Measurements from ENCODE around the gene ZNF607.
A peak's percentile ranks its signal among the peaks of the same experiment; 100 is the strongest.
"Not testable (repeated sequence)": the region's sequence is repeated elsewhere in the genome, so short reads cannot be mapped to it uniquely, and the experiment has no call there.

ZNF607 gene

GRCh38 chr19:37695144-37695899 lies 24.2 kb downstream of the ZNF607 start:
- Histone ChIP-seq H3K9ac (ENCODE audit: low read length) (no peak overlapping the region), H3K4me3 (ENCODE audit: low read depth, low read length) (no peak overlapping the region), H3K9me3 (ENCODE audit: control insufficient read depth, insufficient read depth, low read depth, low read length) (peaks cover 34% of the 10 kb centered on the region), H3K4me1 (ENCODE audit: control insufficient read depth, insufficient read depth, low read length) (peaks cover 8% of the 10 kb centered on the region), H3K36me3 (ENCODE audit: control insufficient read depth, insufficient read depth, low read length) (peaks cover 40% of the 10 kb centered on the region), H3K27ac (ENCODE audit: low read depth, low read length) (no peak overlapping the region), H3K27me3 (ENCODE audit: control insufficient read depth, insufficient read depth, low read length) (peaks cover 25% of the 10 kb centered on the region; the same call in 1 of the 2 replicates)

GRCh38 chr19:37692956-37693620 lies 26.5 kb downstream of the ZNF607 start:
- Histone ChIP-seq H3K9ac (ENCODE audit: low read length) (no peak overlapping the region), H3K4me1 (ENCODE audit: control insufficient read depth, insufficient read depth, low read length) (peaks cover 8% of the 10 kb centered on the region), H3K9me3 (ENCODE audit: control insufficient read depth, insufficient read depth, low read depth, low read length) (peaks cover 15% of the 10 kb centered on the region), H3K27ac (ENCODE audit: low read depth, low read length) (no peak overlapping the region), H3K4me3 (ENCODE audit: low read depth, low read length) (no peak overlapping the region), H3K36me3 (ENCODE audit: control insufficient read depth, insufficient read depth, low read length) (peaks cover 18% of the 10 kb centered on the region), H3K27me3 (ENCODE audit: control insufficient read depth, insufficient read depth, low read length) (peaks cover 25% of the 10 kb centered on the region; the same call in 1 of the 2 replicates)

- Histone ChIP-seq H3K9me3 (ENCODE audit: control insufficient read depth, insufficient read depth, low read depth, low read length) (peaks cover 9% of the 10 kb centered on the region), H3K9ac (ENCODE audit: low read length) (peak overlapping the region; percentile 59), H3K36me3 (ENCODE audit: control insufficient read depth, insufficient read depth, low read length) (peaks cover 8% of the 10 kb centered on the region), H3K27ac (ENCODE audit: low read depth, low read length) (no peak overlapping the region), H3K4me3 (ENCODE audit: low read depth, low read length) (peak overlapping the region; percentile 75), H3K4me1 (ENCODE audit: control insufficient read depth, insufficient read depth, low read length) (peaks cover 8% of the 10 kb centered on the region), H3K27me3 (ENCODE audit: control insufficient read depth, insufficient read depth, low read length) (peaks cover 25% of the 10 kb centered on the region; the same call in 1 of the 2 replicates)
These were observed 27.6 kb downstream of the ZNF607 start for GRCh38 chr19:37691881-37692504.

- Histone ChIP-seq H3K9me3 (ENCODE audit: control insufficient read depth, insufficient read depth, low read depth, low read length) (peaks cover 25% of the 10 kb centered on the region), H3K4me1 (ENCODE audit: control insufficient read depth, insufficient read depth, low read length) (no peaks in the 10 kb centered on the region), H3K36me3 (ENCODE audit: control insufficient read depth, insufficient read depth, low read length) (no peaks in the 10 kb centered on the region), H3K27me3 (ENCODE audit: control insufficient read depth, insufficient read depth, low read length) (no peaks in the 10 kb centered on the region), H3K4me3 (ENCODE audit: low read depth, low read length) (no peak overlapping the region), H3K9ac (ENCODE audit: low read length) (no peak overlapping the region), H3K27ac (ENCODE audit: low read depth, low read length) (no peak overlapping the region)
These were observed 36.0 kb downstream of the ZNF607 start for GRCh38 chr19:37683520-37683919.

GRCh38 chr19:37669450-37669914 lies 50.1 kb downstream of the ZNF607 start:
- no peaks in the 10 kb centered on the region for H3K36me3 ChIP-seq (ENCODE audit: control insufficient read depth, insufficient read depth, low read length)
- peaks cover 78% of the 10 kb centered on the region for H3K9me3 ChIP-seq (ENCODE audit: control insufficient read depth, insufficient read depth, low read depth, low read length)
- no peaks in the 10 kb centered on the region for H3K4me1 ChIP-seq (ENCODE audit: control insufficient read depth, insufficient read depth, low read length)
- H3K4me3 ChIP-seq (ENCODE audit: low read depth, low read length) = no peak overlapping the region
- no peaks in the 10 kb centered on the region for H3K27me3 ChIP-seq (ENCODE audit: control insufficient read depth, insufficient read depth, low read length)
- H3K27ac ChIP-seq (ENCODE audit: low read depth, low read length) = no peak overlapping the region
- no peak overlapping the region for H3K9ac ChIP-seq (ENCODE audit: low read length)

- not testable (repeated sequence) for H3K9me3 ChIP-seq (ENCODE audit: control insufficient read depth, insufficient read depth, low read depth, low read length); H3K9ac ChIP-seq (ENCODE audit: low read length); H3K36me3 ChIP-seq (ENCODE audit: control insufficient read depth, insufficient read depth, low read length); H3K27ac ChIP-seq (ENCODE audit: low read depth, low read length); H3K27me3 ChIP-seq (ENCODE audit: control insufficient read depth, insufficient read depth, low read length); H3K4me3 ChIP-seq (ENCODE audit: low read depth, low read length); H3K4me1 ChIP-seq (ENCODE audit: control insufficient read depth, insufficient read depth, low read length)
These were observed 62.4 kb downstream of the ZNF607 start for GRCh38 chr19:37657157-37657556.

GRCh38 chr19:37655689-37656371 lies 63.7 kb downstream of the ZNF607 start:
- Histone ChIP-seq H3K4me3 (ENCODE audit: low read depth, low read length) (peak overlapping the region; percentile 94), H3K9me3 (ENCODE audit: control insufficient read depth, insufficient read depth, low read depth, low read length) (no peaks in the 10 kb centered on the region), H3K36me3 (ENCODE audit: control insufficient read depth, insufficient read depth, low read length) (no peaks in the 10 kb centered on the region), H3K4me1 (ENCODE audit: control insufficient read depth, insufficient read depth, low read length) (0 out of 2 replicates have a peak, but pooled peaks cover 4% of the 10 kb centered on the region), H3K27ac (ENCODE audit: low read depth, low read length) (no peak overlapping the region), H3K27me3 (ENCODE audit: control insufficient read depth, insufficient read depth, low read length) (no peaks in the 10 kb centered on the region), H3K9ac (ENCODE audit: low read length) (peak overlapping the region; percentile 64)

- Histone ChIP-seq H3K36me3 (ENCODE audit: control insufficient read depth, insufficient read depth, low read length) (no peaks in the 10 kb centered on the region), H3K4me3 (ENCODE audit: low read depth, low read length) (peak within 1 kb of the TSS; percentile 94), H3K9ac (ENCODE audit: low read length) (peak within 1 kb of the TSS; percentile 64), H3K4me1 (ENCODE audit: control insufficient read depth, insufficient read depth, low read length) (0 out of 2 replicates have a peak, but pooled peaks cover 4% of the 10 kb centered on the region), H3K27ac (ENCODE audit: low read depth, low read length) (peak within 1 kb of the TSS; percentile 5; the same call in 1 of the 2 replicates), H3K27me3 (ENCODE audit: control insufficient read depth, insufficient read depth, low read length) (no peaks in the 10 kb centered on the region), H3K9me3 (ENCODE audit: control insufficient read depth, insufficient read depth, low read depth, low read length) (no peaks in the 10 kb centered on the region)
These were observed 64.3 kb downstream of the ZNF607 start, which contains the start of gene ZFP30 for GRCh38 chr19:37655301-37655688. Gene ZFP30 (minus strand): TSS chr19:37655465. CDS start chr19:37647822, 7,643 bp downstream.

- H3K27me3 ChIP-seq (ENCODE audit: control insufficient read depth, insufficient read depth, low read length) = no peaks in the 10 kb centered on the region
- no peaks in the 10 kb centered on the region for H3K9me3 ChIP-seq (ENCODE audit: control insufficient read depth, insufficient read depth, low read depth, low read length)
- H3K4me1 ChIP-seq (ENCODE audit: control insufficient read depth, insufficient read depth, low read length) = 0 out of 2 replicates have a peak, but pooled peaks cover 4% of the 10 kb centered on the region
- peak overlapping the region; percentile 94 for H3K4me3 ChIP-seq (ENCODE audit: low read depth, low read length)
- H3K27ac ChIP-seq (ENCODE audit: low read depth, low read length) = peak overlapping the region; percentile 5; the same call in 1 of the 2 replicates
- H3K9ac ChIP-seq (ENCODE audit: low read length) = peak overlapping the region; percentile 64
- H3K36me3 ChIP-seq (ENCODE audit: control insufficient read depth, insufficient read depth, low read length) = no peaks in the 10 kb centered on the region
These were observed 64.8 kb downstream of the ZNF607 start for GRCh38 chr19:37654629-37655300.

- Histone ChIP-seq H3K36me3 (ENCODE audit: control insufficient read depth, insufficient read depth, low read length) (no peaks in the 10 kb centered on the region), H3K27me3 (ENCODE audit: control insufficient read depth, insufficient read depth, low read length) (no peaks in the 10 kb centered on the region), H3K27ac (ENCODE audit: low read depth, low read length) (no peak overlapping the region), H3K9ac (ENCODE audit: low read length) (peak overlapping the region; percentile 64), H3K4me1 (ENCODE audit: control insufficient read depth, insufficient read depth, low read length) (0 out of 2 replicates have a peak, but pooled peaks cover 4% of the 10 kb centered on the region), H3K4me3 (ENCODE audit: low read depth, low read length) (peak overlapping the region; percentile 94), H3K9me3 (ENCODE audit: control insufficient read depth, insufficient read depth, low read depth, low read length) (no peaks in the 10 kb centered on the region)
These were observed 65.4 kb downstream of the ZNF607 start for GRCh38 chr19:37654118-37654517.
